H1 (cell line): ENCODE data around the gene SPTBN5.

Source experiments
- GABPA ChIP-seq: IDR thresholded peaks from 2 replicates; pipeline ENCODE4 v1.6.1; 2011; ENCODE audit warnings: mild to moderate bottlenecking, low read length, moderate library complexity, borderline replicate concordance; ENCODE audit not compliant: insufficient read depth
- JUN ChIP-seq: IDR thresholded peaks from 2 replicates; pipeline ENCODE4 v1.6.1; 2011; ENCODE audit warnings: low read depth, mild to moderate bottlenecking, improper control_type of control experiment, low read length
- SP1 ChIP-seq: IDR thresholded peaks from 2 replicates; pipeline ENCODE4 v1.6.1; 2011; ENCODE audit warnings: low read depth, low read length
- TF ChIP-seq, protein P1 (sequence below), 3 experiments: IDR thresholded peaks; 1 replicate in 2 of 3; 2 replicates in 1 of 3; pipeline versions ENCODE4 v1.5.1 to v1.6.1; 2011; ENCODE audit warnings: low read length in 3 of 3, mild to moderate bottlenecking in 3 of 3, inconsistent platforms in 2 of 3, low read depth in 1 of 3, moderate library complexity in 1 of 3; ENCODE audit not compliant: insufficient read depth in 1 of 3; ENCODE audit errors: control extremely low read depth in 1 of 3
- TF ChIP-seq, protein P2 (sequence below): IDR thresholded peaks from 2 replicates; pipeline ENCODE4 v1.6.1; 2012; ENCODE audit warnings: inconsistent platforms

DNA sequence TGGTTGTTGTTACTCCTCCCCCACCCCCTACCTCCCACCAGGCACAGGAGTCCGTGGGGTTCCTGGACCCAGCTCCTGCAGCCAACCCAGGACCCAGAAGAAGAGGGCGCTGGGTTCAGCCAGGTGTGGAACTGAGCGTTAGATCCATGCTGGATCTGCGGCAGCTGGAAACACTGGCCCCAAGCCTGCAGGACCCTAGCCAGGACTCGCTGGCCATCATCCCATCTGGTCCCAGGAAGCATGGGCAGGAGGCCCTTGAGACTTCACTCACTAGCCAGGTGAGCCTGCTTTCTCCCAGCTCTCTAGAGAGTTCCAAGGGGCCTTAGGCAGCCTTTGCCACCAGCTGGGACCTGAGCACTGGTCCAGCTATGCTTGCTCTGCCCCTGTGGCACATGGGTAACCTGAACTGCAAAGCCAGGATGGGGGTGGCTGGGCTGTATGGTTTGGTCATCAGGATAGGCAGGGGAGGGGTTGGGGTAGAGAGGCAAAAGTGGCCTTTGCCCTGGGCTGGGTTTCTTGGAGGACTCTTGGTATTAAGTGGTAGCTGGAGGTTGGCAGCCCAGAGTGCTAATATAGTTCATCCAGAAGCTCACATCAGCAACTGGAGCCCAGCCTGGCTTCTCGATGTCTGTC lies 72.9 kb downstream of the SPTBN5 start:
- TF ChIP-seq SP1 (no peak), JUN (no peak), GABPA (no peak)
- TF ChIP-seq, protein P1, sequence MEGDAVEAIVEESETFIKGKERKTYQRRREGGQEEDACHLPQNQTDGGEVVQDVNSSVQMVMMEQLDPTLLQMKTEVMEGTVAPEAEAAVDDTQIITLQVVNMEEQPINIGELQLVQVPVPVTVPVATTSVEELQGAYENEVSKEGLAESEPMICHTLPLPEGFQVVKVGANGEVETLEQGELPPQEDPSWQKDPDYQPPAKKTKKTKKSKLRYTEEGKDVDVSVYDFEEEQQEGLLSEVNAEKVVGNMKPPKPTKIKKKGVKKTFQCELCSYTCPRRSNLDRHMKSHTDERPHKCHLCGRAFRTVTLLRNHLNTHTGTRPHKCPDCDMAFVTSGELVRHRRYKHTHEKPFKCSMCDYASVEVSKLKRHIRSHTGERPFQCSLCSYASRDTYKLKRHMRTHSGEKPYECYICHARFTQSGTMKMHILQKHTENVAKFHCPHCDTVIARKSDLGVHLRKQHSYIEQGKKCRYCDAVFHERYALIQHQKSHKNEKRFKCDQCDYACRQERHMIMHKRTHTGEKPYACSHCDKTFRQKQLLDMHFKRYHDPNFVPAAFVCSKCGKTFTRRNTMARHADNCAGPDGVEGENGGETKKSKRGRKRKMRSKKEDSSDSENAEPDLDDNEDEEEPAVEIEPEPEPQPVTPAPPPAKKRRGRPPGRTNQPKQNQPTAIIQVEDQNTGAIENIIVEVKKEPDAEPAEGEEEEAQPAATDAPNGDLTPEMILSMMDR (IDR thresholded peaks at IDR 0.05; ENCODE audit: control extremely low read depth in 1 of 3, insufficient read depth in 1 of 3, low read depth in 1 of 3, low read length in 3 of 3) = no peak
- TF ChIP-seq, protein P2, sequence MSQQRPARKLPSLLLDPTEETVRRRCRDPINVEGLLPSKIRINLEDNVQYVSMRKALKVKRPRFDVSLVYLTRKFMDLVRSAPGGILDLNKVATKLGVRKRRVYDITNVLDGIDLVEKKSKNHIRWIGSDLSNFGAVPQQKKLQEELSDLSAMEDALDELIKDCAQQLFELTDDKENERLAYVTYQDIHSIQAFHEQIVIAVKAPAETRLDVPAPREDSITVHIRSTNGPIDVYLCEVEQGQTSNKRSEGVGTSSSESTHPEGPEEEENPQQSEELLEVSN = no peak
